ENCODE data around the gene LGALS3.

LGALS3 gene

DNA sequence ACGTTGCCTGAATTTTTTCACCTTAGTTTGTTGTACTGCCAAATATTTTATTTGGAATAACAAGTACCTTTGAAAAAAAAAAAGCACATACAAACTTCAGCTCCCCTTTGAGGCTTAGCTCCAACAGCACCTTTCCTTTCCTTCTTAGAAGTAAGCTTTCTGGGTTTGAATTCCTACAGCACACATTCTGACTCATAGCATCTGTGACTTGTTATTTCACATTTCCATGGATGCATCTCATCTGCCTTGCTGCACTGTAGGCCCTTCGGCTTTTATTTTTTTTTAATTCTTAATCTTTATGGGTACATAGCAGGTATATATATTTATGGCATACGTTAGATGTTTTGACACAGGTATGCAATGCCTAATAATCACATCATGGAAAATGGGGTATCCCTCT is 7.2 kb downstream of the LGALS3 start:
- no peak for DNase-seq

DNA sequence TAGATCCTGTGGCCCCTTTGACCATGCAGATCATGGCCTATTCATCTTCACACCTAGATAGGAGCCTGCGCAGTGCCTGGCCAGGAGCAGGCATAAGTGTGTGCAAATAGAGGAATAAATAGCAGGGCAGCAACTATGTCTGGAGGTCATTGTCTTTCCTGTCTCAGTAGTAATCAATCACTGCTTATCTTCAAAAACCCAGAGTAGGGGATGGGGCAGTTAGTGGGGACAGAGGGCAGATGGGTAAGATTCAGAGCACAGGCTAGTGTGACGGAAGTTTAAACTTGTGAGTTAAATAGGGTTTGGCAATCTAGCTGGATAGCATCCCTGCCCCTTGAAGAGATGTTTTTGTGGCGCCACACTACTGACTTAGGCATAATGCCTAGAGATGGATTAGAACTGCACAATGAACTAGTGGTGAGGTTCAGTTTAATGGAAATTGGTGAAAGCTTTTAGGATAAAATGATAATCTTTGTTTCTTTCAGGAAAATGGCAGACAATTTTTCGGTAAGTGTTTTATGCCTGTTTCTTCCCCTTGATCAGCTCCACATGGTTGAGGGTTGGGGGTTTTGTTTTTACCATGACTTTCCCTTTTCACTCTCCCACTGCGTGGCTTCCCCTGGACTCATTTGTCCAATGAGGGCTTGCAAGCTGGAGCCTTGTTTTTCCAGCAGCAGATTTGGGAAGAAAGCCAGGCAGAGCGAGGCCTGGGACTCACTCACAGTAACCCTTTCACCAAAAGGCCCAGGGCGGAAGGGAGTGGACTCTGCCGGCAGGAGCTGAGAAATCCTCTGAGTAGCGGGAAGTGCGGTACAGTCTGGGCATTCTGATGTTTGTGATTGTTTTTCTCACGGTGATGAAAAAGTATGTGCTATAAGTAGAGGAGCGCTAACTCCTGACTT is 8.1 kb downstream of the LGALS3 start:
- DNase-seq, result no peak

DNA sequence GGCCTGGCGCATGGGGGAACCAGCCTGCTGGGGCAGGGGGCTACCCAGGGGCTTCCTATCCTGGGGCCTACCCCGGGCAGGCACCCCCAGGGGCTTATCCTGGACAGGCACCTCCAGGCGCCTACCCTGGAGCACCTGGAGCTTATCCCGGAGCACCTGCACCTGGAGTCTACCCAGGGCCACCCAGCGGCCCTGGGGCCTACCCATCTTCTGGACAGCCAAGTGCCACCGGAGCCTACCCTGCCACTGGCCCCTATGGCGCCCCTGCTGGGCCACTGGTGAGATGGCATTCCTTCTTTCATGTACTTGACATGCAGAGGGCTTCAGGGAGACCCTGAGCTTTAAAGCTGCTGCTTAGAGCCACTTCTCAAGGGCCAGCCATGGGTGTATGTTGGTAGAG is 9.0 kb downstream of the LGALS3 start:
- no peak for DNase-seq

- DNase-seq, result no peak
These were observed 10.1 kb downstream of the LGALS3 start for GRCh38 chr14:55139141-55139540.

DNA sequence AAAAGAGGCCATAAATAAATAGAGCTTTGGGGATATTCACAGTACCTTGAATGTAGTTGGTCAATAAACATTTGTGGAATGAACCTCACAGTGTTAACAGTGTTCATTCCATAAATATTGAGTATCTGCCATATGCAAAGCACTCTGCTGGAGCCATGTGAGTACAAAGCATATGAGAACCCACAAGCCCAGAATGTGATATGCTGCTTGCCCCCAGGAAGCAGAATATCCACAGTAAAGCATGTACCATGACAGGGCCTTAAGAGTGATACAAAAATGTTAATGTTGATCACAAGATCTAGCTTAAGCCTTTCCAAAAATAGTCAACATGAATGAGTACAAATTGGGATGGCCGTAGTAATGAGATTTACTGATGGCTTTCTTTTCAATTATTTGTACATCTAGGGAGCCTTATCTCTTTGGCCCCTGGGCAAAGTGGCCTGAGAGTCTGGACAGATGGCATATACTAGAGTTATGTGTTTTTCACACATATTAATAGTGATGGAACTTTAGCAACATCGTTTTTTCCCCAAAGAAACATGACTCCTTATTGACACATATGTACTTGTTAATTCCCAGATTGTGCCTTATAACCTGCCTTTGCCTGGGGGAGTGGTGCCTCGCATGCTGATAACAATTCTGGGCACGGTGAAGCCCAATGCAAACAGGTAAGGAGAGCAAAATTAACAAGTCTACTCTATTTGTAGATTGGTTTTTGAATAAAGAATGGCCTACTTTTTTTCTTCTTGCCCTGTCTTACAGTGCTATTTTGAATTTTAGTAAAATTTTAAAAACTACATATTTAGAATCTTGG is 10.9 kb downstream of the LGALS3 start:
- no peak for DNase-seq

GRCh38 chr14:55141825-55142224 is 12.8 kb downstream of the LGALS3 start:
- DNase-seq, result no peak

- no peak for DNase-seq
These were observed 13.4 kb downstream of the LGALS3 start for GRCh38 chr14:55142466-55142865.

DNA sequence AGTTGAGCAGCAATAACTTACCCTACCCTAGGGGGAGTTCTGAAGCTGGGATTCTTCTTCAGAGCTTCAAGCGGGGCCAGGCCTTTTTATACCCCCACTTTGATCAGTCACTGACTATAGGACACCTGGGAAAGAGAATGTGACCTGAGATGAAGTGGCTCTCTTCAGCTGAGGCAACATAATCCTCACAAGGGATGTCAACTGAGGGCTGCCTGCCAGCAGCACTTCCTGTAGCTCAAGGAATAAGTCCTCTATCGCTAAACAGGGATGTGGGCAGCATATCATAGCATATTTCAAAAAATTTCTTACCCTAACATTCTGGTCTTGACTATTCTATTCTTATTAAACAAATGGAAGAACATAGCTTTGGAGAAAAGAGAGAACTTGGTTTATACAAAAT is 17.4 kb downstream of the LGALS3 start:
- DNase-seq, result no peak

DNA sequence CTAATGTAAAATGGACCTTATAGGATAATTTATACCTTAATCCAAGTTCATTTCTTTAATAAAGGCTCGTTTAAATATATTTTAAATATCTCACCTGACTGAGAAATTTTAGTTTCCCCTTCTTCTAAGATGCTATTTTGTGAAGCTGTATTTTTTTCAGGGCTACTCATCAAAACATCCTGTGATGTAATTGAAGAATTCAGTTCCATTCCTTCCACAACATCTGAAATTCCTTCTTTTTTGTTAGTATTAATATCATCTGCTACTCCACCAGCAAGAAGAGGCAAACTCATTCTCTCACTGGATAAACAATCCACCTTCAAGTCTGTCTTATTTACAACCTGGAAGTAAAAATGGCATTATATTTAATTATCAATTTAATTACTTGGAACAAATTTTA is 22.5 kb downstream of the LGALS3 start:
- DNase-seq, result no peak

GRCh38 chr14:55152052-55152753 is 23.2 kb downstream of the LGALS3 start:
- no peak for DNase-seq

DNA sequence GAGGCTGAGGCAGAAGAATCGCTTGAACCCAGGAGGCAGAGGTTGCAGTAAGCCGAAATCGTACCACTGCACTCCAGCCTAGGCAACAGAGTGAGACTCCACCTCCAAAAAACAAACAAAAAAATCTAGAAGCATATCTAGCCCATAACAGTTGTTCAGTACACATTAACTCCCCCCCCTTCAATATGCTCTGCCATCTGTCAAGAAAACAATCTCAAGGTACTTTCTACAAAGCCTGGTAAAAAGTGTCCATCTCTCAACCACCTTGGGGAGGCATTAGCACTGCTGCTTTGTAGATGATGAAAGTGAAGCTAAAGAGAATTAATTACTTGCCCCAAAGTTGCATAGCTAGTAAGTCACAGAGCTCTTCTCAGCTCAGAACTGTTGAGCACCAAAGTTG is 24.9 kb downstream of the LGALS3 start:
- DNase-seq, result no peak

- DNase-seq, result no peak
These were observed 28.0 kb downstream of the LGALS3 start for GRCh38 chr14:55157080-55157479.

- no peak for DNase-seq
These were observed 29.4 kb downstream of the LGALS3 start for GRCh38 chr14:55158412-55158811.

DNA sequence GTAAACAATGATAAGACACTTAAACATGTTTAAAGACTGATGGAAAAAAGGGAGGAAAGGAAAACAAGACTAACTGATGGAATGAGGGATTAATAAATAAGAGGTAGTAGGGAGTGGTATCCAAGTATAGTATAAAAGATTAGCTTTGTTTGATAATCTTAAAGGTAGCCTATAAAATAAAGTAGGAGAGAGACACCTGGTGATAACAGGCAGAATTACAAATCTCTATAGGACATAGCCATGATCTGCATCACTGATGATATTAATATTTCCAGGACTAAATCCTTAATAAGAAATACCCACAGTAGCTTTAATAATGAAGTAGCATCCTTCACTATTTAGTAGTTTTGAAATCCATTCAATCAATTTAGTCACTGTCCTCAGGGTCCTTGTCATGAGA is 31.9 kb downstream of the LGALS3 start:
- no peak for DNase-seq

DNA sequence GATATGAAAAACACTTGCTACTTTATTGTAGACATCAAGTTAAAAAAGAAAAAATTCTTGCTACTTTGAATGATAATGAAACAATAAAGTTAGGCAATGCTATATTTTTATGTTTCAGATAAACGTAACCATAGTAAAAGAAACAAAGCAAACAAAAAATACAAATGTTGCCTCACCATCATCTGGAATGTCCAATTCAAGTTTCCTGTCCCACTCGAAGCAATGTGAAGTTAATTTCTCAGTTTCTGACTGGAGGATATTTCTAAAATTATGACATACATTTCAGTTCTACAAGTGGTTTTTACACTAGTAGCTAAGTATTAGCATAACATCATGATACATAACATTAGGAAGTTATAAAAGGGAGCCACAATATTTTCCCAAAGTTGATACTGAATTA is 41.5 kb downstream of the LGALS3 start:
- DNase-seq, result no peak

DNA sequence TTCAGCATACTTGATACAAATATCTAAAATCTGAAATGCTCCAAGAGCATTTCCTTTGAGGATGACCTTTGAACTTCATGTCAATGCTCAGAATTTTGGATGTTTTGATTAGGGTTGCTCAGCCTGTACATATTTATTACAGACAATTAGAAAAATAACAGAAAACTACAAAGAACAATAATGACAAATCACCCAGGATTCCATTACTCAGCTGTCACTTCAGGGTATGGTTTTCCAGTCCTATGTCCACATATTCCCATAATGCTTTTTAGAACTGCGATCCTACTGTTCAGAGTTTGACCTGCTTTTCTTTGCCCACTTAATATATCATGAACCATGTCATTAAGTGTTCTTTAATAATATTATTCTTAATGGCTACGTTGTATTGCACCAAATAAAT is 51.0 kb downstream of the LGALS3 start:
- no peak for DNase-seq

DNA sequence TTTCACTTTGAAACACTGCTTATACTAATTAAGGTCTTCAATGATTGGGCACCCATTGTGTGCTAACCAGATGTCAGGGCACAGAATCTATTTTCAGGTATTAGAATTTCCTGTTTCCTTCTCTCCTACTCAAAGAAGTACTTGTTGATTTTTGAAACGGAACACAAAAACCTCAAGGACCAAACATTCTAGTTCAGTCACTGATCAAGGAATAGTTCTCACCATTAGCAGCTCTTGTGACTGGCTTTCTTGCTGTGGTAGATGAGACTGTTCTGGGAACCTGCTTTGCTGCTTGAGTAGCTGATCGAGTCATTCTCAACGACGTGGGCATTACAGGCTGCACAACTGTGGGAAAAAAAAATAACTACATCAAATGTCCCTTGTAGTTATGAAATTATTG is 51.4 kb downstream of the LGALS3 start:
- DNase-seq, result no peak

- DNase-seq, result no peak
These were observed 59.7 kb downstream of the LGALS3 start for GRCh38 chr14:55188686-55189295.

- peak; percentile 10 for DNase-seq
These were observed 61.8 kb downstream of the LGALS3 start for GRCh38 chr14:55190906-55191202.

- DNase-seq, result peak; percentile 98
These were observed 62.4 kb downstream of the LGALS3 start, which contains the start of gene DLGAP5 for GRCh38 chr14:55191203-55192053. DLGAP5 (minus strand) TSS chr14:55191585; CDS start chr14:55189179, 2,406 bp downstream.

- no peak for DNase-seq
These were observed 63.1 kb downstream of the LGALS3 start for GRCh38 chr14:55192054-55192621.

Data from NCI-H2107 (cell line).